GM12878 (cell line): Measurements from ENCODE around the gene GCFC2. TPM values are rescaled to one million over a fixed set of nuclear protein-coding genes. Genes with fewer than 3 reads are reported as not detected.
"Not testable (repeated sequence)": the region's sequence is repeated elsewhere in the genome, so short reads cannot be mapped to it uniquely, and the experiment has no call there.

ENCODE experiments used
- ATAC-seq: fragments of 200-7000 bp; cut with Tn5 transposase; 3 replicates; pipeline ENCODE4 v1.9.1; 2020; ENCODE audit warnings: mild to moderate bottlenecking, moderate library complexity
- BruUV-seq: library from RNA; stranded (reverse); fragments of 400-500 nt; replicated peaks from 2 replicates; lab custom pipeline; 2021; lab: Mats Ljungman, UMichigan
- CTCF ChIA-PET: fragments of 300-600 bp; sonication (Branson Sonifier 250); formaldehyde crosslinking; extraction: SDS; loops from one replicate; lab custom pipeline; 2021; ENCODE audit warnings: inconsistent platforms; lab: Yijun Ruan, JAX
- POLR2A ChIA-PET: fragments of 350-600 bp; formaldehyde crosslinking; extraction: SDS; loops from one replicate; lab custom pipeline; 2021; ENCODE audit warnings: inconsistent platforms; lab: Charles Lee
- RAD21 ChIA-PET: fragments of 300-600 bp; sonication (Branson Sonifier 250); formaldehyde crosslinking; loops from one replicate; lab custom pipeline; 2023; ENCODE audit warnings: antibody characterized with exemption; ENCODE audit not compliant: unreplicated experiment; lab: Charles Lee
- SMC1A ChIA-PET: fragments of 300-600 bp; sonication (Branson Sonifier 250); formaldehyde crosslinking; loops from one replicate; lab custom pipeline; 2023; ENCODE audit not compliant: unreplicated experiment, uncharacterized antibody; lab: Charles Lee
- DNase-seq: peaks from one replicate; pipeline ENCODE4 v3.0.0-alpha.2; 2011; ENCODE audit warnings: low read depth, low spot score
- FAIRE-seq: peaks from 3 replicates; lab custom pipeline; 2011; peaks lifted over from hg19 to GRCh38; lab: Jason Lieb, UNC
- H2AFZ ChIP-seq: 2 replicates; pipeline ENCODE4 v1.6.0; 2011; ENCODE audit warnings: low read depth, low read length, control low read depth; ENCODE audit not compliant: control insufficient read depth
- H3K27ac ChIP-seq: 2 replicates; pipeline ENCODE4 v1.5.1; 2011; ENCODE audit warnings: control low read depth; ENCODE audit not compliant: control insufficient read depth, insufficient read depth
- H3K27me3 ChIP-seq, 2 experiments: replicated peaks in 1 of 2; 2 replicates each; pipeline versions ENCODE4 v1.6.0 to v1.6.1; 2011; ENCODE audit warnings: low read length in 1 of 2; ENCODE audit not compliant: control insufficient read depth in 2 of 2, insufficient read depth in 2 of 2
- H3K36me3 ChIP-seq, 2 experiments: 2 replicates each; pipeline ENCODE4 v1.5.1; 2011; ENCODE audit warnings: low read length in 1 of 2; ENCODE audit not compliant: control insufficient read depth in 2 of 2, insufficient read depth in 2 of 2
- H3K4me1 ChIP-seq: 2 replicates; pipeline ENCODE4 v1.6.1; 2011; ENCODE audit warnings: mild to moderate bottlenecking, low read length, moderate library complexity, mixed read lengths; ENCODE audit not compliant: control insufficient read depth, insufficient read depth
- H3K4me2 ChIP-seq: 2 replicates; pipeline ENCODE4 v1.6.0; 2011; ENCODE audit warnings: control low read depth; ENCODE audit not compliant: control insufficient read depth, insufficient read depth
- H3K4me3 ChIP-seq: fragments of 200-600 bp; sonication (generic); 2 replicates; pipeline ENCODE4 v1.5.1; 2016
- H3K79me2 ChIP-seq: 2 replicates; pipeline ENCODE4 v1.6.0; 2011; ENCODE audit warnings: low read length; ENCODE audit not compliant: control insufficient read depth, insufficient read depth
- H3K9ac ChIP-seq: 2 replicates; pipeline ENCODE4 v1.8.0; 2011; ENCODE audit warnings: low read length, control low read depth, mixed read lengths; ENCODE audit not compliant: control insufficient read depth, insufficient read depth
- H3K9me3 ChIP-seq: replicated peaks from 3 replicates; pipeline ENCODE4 v1.5.1; 2011; ENCODE audit warnings: mild to moderate bottlenecking, low read length; ENCODE audit not compliant: control insufficient read depth, insufficient read depth
- H4K20me1 ChIP-seq: 2 replicates; pipeline ENCODE4 v1.6.0; 2011; ENCODE audit not compliant: control insufficient read depth, insufficient read depth
- FOXM1 ChIP-seq: IDR thresholded peaks from 2 replicates; pipeline ENCODE4 v1.6.1; 2012; ENCODE audit warnings: low read depth, mild to moderate bottlenecking, inconsistent platforms, low read length, moderate library complexity
- RAD21 ChIP-seq: IDR thresholded peaks from 2 replicates; pipeline ENCODE4 v1.6.1; 2011; ENCODE audit warnings: mild to moderate bottlenecking, low read depth, low read length, moderate library complexity; ENCODE audit not compliant: insufficient read depth
- WGBS: methylation state at CpG from one replicate; pipeline ENCODE4 v1.1.6; 2016; ENCODE audit warnings: low lambda C conversion rate; ENCODE audit not compliant: insufficient replicate concordance, insufficient coverage; ENCODE audit errors: missing lambda C conversion rate; 5-methylcytosine and 5-hydroxymethylcytosine counted together
- in situ Hi-C: fragments of 300-500 bp; cut with MboI; formaldehyde crosslinking; loops from 9 replicates; pipeline ENCODE4 v1.14.3; 2018; ENCODE audit warnings: mixed read lengths
- intact Hi-C: fragments of 100-400 bp; cut with micrococcal nuclease; formaldehyde crosslinking; loops from one replicate; pipeline ENCODE4 v1.14.2; 2022; ENCODE audit not compliant: unreplicated experiment
- polyA plus RNA-seq, 11 experiments: library from polyadenylated mRNA; depleted of rRNA in 4 of 11; unstranded in 6 of 11; stranded (reverse) in 5 of 11; fragments of >200 nt; fragmentation: Nextera tagmentation in 4 of 11; fragmentation: Illumina TruSeq in 1 of 11; extraction: Ambion mirVana in 4 of 11; extraction: Trizol in 1 of 11; gene quantifications; 1 replicate in 1 of 11; 2 replicates in 10 of 11; pipeline versions ENCODE4 v1.2.1 to v1.2.3, GENCODE V29; 2011 to 2016; ENCODE audit warnings: inconsistent platforms in 2 of 11, missing spikeins in 2 of 11, low read depth in 1 of 11
- total RNA-seq, 4 experiments: library from RNA; depleted of rRNA in 3 of 4; stranded (reverse); fragments of >200 nt in 3 of 4; fragmentation: Illumina TruSeq in 1 of 4; extraction: Trizol in 1 of 4; gene quantifications; 2 replicates each; pipeline versions ENCODE4 v1.2.1 to v1.2.3, GENCODE V29; 2013 to 2021

GCFC2 gene
- total and polyA plus RNA-seq, 10 of the 15 experiments (the other 5 are each of a cell fraction or from before 2014, with no cell fraction given) = 15.5 to 36.5 (median 27.4) TPM

DNA sequence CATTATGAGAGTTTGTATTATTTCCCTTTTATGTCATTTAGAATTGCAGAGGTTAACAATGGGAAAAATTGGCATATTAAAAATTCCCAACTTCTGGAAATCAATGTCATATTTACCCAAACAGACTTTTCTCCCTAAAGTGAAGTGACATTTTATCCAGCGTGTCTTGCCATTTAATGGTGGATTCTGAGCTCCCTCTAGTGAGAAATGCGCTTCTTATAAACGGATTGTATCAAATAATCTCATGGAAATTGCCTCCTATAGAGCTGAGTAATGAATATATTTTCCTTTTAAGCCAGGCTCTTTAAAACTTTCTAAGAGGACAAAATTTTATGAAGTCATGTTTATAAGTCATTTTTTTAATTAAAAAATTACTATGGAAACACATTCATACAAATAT, 5.7 kb upstream of the GCFC2 start:
- FAIRE-seq = no peak
- no peaks in the 10 kb centered on the region for H3K27me3 ChIP-seq
- in situ Hi-C loops (no loop called here), intact Hi-C loops (no loop called here)
- H3K9ac ChIP-seq = no peak overlapping the region
- no peak for DNase-seq
- no peak overlapping the region for H2AFZ ChIP-seq
- H3K4me2 ChIP-seq = no peak overlapping the region
- CTCF ChIA-PET = interaction anchor here (0.7 to 2.3 kb wide), 4 partner anchors 12 to 78 kb away, joined by 3 to 20 read pairs (median 4); no protein-coding TSS in a partner anchor
- BruUV-seq = no TSS peak
- POLR2A ChIA-PET = no interaction called here
- TF ChIP-seq FOXM1 (no peak), RAD21 (0 out of 2 replicates have a peak, but pooled peaks have one; percentile 8)
- SMC1A ChIA-PET = interaction anchor here (1.2 to 1.3 kb wide), 3 partner anchors 13 to 76 kb away, joined by 3 to 4 read pairs (median 4); no protein-coding TSS in a partner anchor
- H3K9me3 ChIP-seq = no peaks in the 10 kb centered on the region
- RAD21 ChIA-PET = interaction anchor here (1.6 kb wide), 1 partner anchor 76 kb away, joined by 5 read pairs; no protein-coding TSS in a partner anchor
- H3K79me2 ChIP-seq = no peaks in the 10 kb centered on the region
- no peaks in the 10 kb centered on the region for H3K36me3 ChIP-seq
- 48% methylated on average over 3 of the region's 3 CpGs for WGBS
- peaks cover under 1% of the 10 kb centered on the region; the same call in 1 of the 2 replicates for H3K4me1 ChIP-seq
- H3K4me3 ChIP-seq = no peak overlapping the region
- ATAC-seq = no peak
- no peak overlapping the region for H3K27ac ChIP-seq
- H4K20me1 ChIP-seq = no peaks in the 10 kb centered on the region

DNA sequence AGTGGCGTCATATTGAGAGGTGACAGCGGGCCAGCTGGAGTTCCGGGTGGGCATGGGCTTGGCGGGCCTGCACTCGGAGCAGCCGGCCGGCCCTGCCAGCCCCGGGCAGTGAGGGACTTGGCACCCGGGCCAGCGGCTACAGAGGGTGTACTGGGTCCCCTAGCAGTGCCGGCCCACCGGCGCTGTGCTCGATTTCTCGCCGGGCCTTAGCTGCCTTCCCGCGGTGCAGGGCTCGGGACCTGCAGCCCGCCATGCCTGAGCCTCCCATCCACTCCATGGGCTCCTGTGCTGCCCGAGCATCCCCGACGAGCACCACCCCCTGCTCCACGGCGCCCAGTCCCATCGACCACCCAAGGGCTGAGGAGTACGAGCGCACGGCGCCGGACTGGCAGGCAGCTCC, 875 bp upstream of the GCFC2 start:
- POLR2A ChIA-PET, FAIRE-seq: not testable (repeated sequence)
- intact Hi-C loops = loop anchor here (2.0 kb wide), 1 partner anchor 65 kb away; the partner anchor contains the start of gene MRPL19

More for the DNA sequence above, 875 bp upstream of the GCFC2 start:
- H4K20me1 ChIP-seq, in situ Hi-C loops, H3K27ac ChIP-seq, H3K9ac ChIP-seq, H3K9me3 ChIP-seq, ATAC-seq, DNase-seq, H3K27me3 ChIP-seq, BruUV-seq, RAD21 ChIA-PET, H3K36me3 ChIP-seq, H3K4me1 ChIP-seq: not testable (repeated sequence)
- ChIA-PET CTCF (interaction anchor here (1.0 to 4.6 kb wide), 7 partner anchors 9 to 88 kb away, joined by 3 to 17 read pairs (median 4); no protein-coding TSS in a partner anchor), SMC1A (interaction anchor here (0.7 to 1.5 kb wide), 3 partner anchors 20 to 1209 kb away, joined by 3 to 4 read pairs (median 3); partner anchors contain the start of gene MRPL19)
- 93% methylated on average over 20 of the region's 31 CpGs for WGBS
- Histone ChIP-seq H3K4me2 (peak overlapping the region; percentile 94; the same call in 1 of the 2 replicates), H2AFZ (peak overlapping the region; percentile 100; the same call in 1 of the 2 replicates), H3K79me2 (peaks cover 28% of the 10 kb centered on the region), H3K4me3 (peak overlapping the region; percentile 86; the same call in 1 of the 2 replicates)
